Omental fat pad (tissue), 4 donors: ENCODE measurements around the gene SH3BP1. TPM values are rescaled to one million over a fixed set of nuclear protein-coding genes. Genes with fewer than 3 reads are reported as not detected.

ENCODE experiments used
- ATAC-seq: fragments of 150-250 bp; one replicate; pipeline ENCODE4 v1.9.1; 2016; ENCODE audit warnings: mild to moderate bottlenecking, moderate library complexity; ENCODE audit not compliant: low FRiP score
- DNase-seq: peaks from one replicate; pipeline ENCODE4 v3.0.0-alpha.2; 2019; ENCODE audit warnings: low spot score
- total RNA-seq, 4 donors: library from RNA; depleted of rRNA; stranded (reverse); fragments of >200 nt; gene quantifications; one replicate each; pipeline ENCODE4 v1.1.0, GENCODE V29; 2016
- TF ChIP-seq, protein P1 (sequence below), 3 donors: fragments of 450-650 bp; IDR thresholded peaks; one replicate each; pipeline ENCODE4 v1.5.1; 2016 to 2017; ENCODE audit warnings: antibody characterized with exemption in 3 of 3, mild to moderate bottlenecking in 3 of 3, moderate library complexity in 2 of 3

SH3BP1 gene
- total RNA-seq, 4 donors from 2014 or later, result 3.6 to 11.5 (median 8.2) TPM

DNA sequence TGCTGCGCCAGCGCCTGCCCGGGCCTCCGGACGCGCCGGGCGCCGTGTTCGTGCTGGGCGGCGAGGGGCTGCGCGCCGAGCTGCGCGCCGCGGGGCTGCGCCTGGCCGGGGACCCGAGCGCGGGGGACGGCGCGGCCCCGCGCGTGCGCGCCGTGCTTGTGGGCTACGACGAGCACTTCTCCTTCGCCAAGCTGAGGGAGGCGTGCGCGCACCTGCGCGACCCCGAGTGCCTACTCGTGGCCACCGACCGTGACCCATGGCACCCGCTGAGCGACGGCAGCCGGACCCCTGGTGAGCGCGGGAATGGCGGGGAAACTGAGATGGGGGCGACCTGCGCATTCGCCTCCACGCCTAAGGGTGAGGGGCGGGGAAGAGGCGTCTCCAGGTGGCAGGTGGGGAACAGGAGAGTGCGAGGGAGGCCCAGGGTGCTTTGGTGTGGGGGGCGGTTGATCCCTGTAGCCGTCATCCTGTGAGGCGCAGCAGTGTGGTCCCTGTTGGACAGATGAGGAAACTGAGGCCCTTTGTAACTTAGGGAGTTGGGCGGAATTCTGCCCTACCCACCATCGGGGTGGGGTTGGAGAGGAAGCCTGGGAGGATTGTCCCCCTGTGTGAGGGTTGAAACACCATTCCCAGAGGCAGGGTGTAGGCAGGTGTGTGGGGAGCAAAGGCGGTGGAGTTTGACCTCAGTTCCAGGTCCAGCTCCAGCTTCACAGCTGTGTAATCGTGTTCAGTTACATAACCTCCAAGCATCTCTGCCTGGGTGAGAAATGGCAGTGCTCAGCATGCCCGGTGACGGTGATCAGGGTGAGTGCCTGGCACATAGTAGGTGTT, 19.8 kb downstream of the SH3BP1 start:
- no peak for DNase-seq
- TF ChIP-seq, protein P1, sequence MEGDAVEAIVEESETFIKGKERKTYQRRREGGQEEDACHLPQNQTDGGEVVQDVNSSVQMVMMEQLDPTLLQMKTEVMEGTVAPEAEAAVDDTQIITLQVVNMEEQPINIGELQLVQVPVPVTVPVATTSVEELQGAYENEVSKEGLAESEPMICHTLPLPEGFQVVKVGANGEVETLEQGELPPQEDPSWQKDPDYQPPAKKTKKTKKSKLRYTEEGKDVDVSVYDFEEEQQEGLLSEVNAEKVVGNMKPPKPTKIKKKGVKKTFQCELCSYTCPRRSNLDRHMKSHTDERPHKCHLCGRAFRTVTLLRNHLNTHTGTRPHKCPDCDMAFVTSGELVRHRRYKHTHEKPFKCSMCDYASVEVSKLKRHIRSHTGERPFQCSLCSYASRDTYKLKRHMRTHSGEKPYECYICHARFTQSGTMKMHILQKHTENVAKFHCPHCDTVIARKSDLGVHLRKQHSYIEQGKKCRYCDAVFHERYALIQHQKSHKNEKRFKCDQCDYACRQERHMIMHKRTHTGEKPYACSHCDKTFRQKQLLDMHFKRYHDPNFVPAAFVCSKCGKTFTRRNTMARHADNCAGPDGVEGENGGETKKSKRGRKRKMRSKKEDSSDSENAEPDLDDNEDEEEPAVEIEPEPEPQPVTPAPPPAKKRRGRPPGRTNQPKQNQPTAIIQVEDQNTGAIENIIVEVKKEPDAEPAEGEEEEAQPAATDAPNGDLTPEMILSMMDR (IDR thresholded peaks at IDR 0.05), result no peak
- no peak for ATAC-seq

GRCh38 chr22:37659897-37660708, 20.6 kb downstream of the SH3BP1 start:
- ATAC-seq, result no peak
- no peak for DNase-seq
- TF ChIP-seq, protein P1 (IDR thresholded peaks at IDR 0.05), result no peak

DNA sequence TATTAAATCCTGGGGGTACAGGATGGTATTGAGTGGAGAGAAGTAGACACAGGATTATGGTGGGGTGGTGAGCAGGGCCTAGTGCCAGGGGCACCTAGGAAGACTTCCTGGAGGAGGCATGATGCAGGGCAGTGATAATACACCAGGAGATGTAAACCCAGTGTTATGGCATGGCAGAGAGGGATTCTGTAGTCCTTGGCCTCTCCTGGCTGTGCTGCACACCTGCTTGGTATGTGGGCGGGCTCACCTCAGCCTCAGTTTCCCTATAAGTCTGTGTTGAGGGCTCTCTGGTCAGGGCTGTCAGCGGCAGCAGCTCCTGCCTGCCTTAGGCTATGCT, 21.2 kb downstream of the SH3BP1 start:
- TF ChIP-seq, protein P1 (IDR thresholded peaks at IDR 0.05), result no peak
- DNase-seq (no peak), ATAC-seq (no peak)

- DNase-seq (no peak), ATAC-seq (no peak)
- TF ChIP-seq, protein P1 (IDR thresholded peaks at IDR 0.05), result no peak
Measured at GRCh38 chr22:37661160-37661924, 21.9 kb downstream of the SH3BP1 start.

DNA sequence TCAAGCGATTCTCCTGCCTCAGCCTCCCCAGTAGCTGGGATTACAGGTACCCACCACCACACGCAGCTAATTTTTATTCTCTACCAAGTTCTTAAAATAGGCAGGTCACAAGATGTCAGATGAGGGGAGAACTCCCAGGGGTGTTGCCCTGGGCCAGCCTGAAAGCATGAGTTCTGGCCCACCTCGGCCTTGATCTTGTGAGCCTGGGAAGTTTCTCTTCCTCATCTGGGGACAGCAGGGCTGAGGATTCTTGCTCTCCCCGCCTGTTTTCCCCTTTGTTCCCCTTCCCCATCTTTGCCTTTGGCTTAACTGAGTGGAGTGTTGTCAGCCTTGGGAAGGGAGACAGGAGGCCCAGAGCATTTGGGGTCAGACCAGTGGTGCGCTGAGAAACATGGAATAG, 22.6 kb downstream of the SH3BP1 start:
- TF ChIP-seq, protein P1 (IDR thresholded peaks at IDR 0.05), result no peak
- ATAC-seq (no peak), DNase-seq (no peak)

DNA sequence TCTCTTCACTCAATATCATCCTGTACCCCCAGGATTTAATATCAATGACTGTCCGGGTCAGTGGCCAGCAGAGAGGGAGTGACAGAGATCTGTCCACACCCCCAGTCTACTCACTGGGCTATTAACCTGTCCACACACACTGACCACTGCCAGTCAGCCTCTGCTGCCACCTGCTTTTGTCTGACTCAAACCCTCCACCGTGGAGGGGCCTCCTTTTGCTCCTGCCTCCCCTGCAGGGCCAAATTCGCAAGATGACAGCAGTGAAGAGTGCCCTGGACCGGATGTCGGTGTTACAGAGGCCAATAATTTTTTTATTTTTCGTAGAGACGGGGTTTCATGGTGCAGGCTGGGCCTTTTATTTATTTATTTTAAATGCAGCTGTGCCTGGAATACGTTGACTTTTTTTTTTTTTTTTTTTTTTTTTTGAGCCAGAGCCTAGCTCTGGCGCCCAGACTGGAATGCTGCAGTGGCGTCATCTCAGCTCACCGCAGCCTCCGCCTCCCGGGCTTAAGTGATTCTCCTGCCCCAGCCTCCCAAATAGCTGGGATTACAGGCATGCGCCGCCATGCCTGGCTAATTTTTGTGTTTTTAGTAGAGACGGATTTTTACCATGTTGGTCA, 24.2 kb downstream of the SH3BP1 start:
- ATAC-seq, result no peak
- DNase-seq, result no peak

More for the DNA sequence above, 24.2 kb downstream of the SH3BP1 start:
- TF ChIP-seq, protein P1 (IDR thresholded peaks at IDR 0.05), result no peak
